Mesenchymal stem cell (in vitro differentiated cells and primary cell): Measurements from ENCODE around the gene NIM1K.
A peak's percentile ranks its signal among the peaks of the same experiment; 100 is the strongest.

Experiments
- DNase-seq: peaks from one replicate; pipeline ENCODE4 v3.0.0-alpha.2; 2013
- H2AFZ ChIP-seq: one replicate; pipeline ENCODE4 v1.6.1; 2013; ENCODE audit warnings: low read depth, mild to moderate bottlenecking, control low read depth, inconsistent platforms, low read length, moderate library complexity
- H2AK5ac ChIP-seq: 2 replicates; pipeline ENCODE4 v1.6.1; 2013; ENCODE audit warnings: low read length, moderate library complexity, mild to moderate bottlenecking, inconsistent platforms; ENCODE audit not compliant: severe bottlenecking
- H2BK120ac ChIP-seq: one replicate; pipeline ENCODE4 v1.6.1; 2013; ENCODE audit warnings: low read depth, mild to moderate bottlenecking, inconsistent platforms, low read length, moderate library complexity
- H2BK12ac ChIP-seq, 2 experiments: one replicate each; pipeline ENCODE4 v1.6.1; 2013; ENCODE audit warnings: inconsistent platforms in 2 of 2, low read length in 2 of 2, mild to moderate bottlenecking in 2 of 2, moderate library complexity in 2 of 2, control low read depth in 1 of 2
- H2BK15ac ChIP-seq: one replicate; pipeline ENCODE4 v1.6.1; 2013; ENCODE audit warnings: mild to moderate bottlenecking, low read depth, inconsistent platforms; ENCODE audit not compliant: poor library complexity, severe bottlenecking
- H2BK5ac ChIP-seq: 2 replicates; pipeline ENCODE4 v1.6.1; 2013; ENCODE audit warnings: low read depth, mild to moderate bottlenecking, low read length, control low read depth, inconsistent platforms; ENCODE audit not compliant: poor library complexity, severe bottlenecking
- H3K14ac ChIP-seq, 2 experiments: one replicate each; pipeline ENCODE4 v1.6.1; 2013; ENCODE audit warnings: inconsistent platforms in 2 of 2, low read length in 2 of 2, control low read depth in 1 of 2, mild to moderate bottlenecking in 1 of 2, moderate library complexity in 1 of 2
- H3K18ac ChIP-seq, 2 experiments: one replicate each; pipeline ENCODE4 v1.6.1; 2013; ENCODE audit warnings: inconsistent platforms in 2 of 2, low read length in 2 of 2, control low read depth in 1 of 2, low read depth in 1 of 2, mild to moderate bottlenecking in 1 of 2
- H3K23ac ChIP-seq, 2 experiments: one replicate each; pipeline ENCODE4 v1.6.1; 2013; ENCODE audit warnings: inconsistent platforms in 2 of 2, low read length in 2 of 2, mild to moderate bottlenecking in 2 of 2, moderate library complexity in 2 of 2, control low read depth in 1 of 2
- H3K27ac ChIP-seq: 2 replicates; pipeline ENCODE4 v1.5.1; 2013; ENCODE audit warnings: mild to moderate bottlenecking, moderate library complexity, low read length, control low read depth, inconsistent platforms; ENCODE audit not compliant: poor library complexity, severe bottlenecking
- H3K27me3 ChIP-seq, 2 experiments: 2 replicates each; pipeline versions ENCODE4 v1.6.1 to v1.7.0; 2013; ENCODE audit warnings: low read length in 2 of 2, mild to moderate bottlenecking in 2 of 2, moderate library complexity in 2 of 2, control low read depth in 1 of 2, inconsistent platforms in 1 of 2; ENCODE audit not compliant: control insufficient read depth in 1 of 2, insufficient read depth in 1 of 2
- H3K36me3 ChIP-seq, 2 experiments: 2 replicates each; pipeline versions ENCODE4 v1.6.1 to v1.7.0; 2013; ENCODE audit warnings: low read length in 2 of 2, control low read depth in 1 of 2, inconsistent platforms in 1 of 2, low read depth in 1 of 2, mild to moderate bottlenecking in 1 of 2; ENCODE audit not compliant: insufficient read depth in 2 of 2, control insufficient read depth in 1 of 2
- H3K4ac ChIP-seq, 2 experiments: one replicate each; pipeline ENCODE4 v1.6.1; 2013; ENCODE audit warnings: inconsistent platforms in 2 of 2, low read length in 2 of 2, mild to moderate bottlenecking in 2 of 2, moderate library complexity in 2 of 2, control low read depth in 1 of 2, low read depth in 1 of 2
- H3K4me1 ChIP-seq: 2 replicates; pipeline ENCODE4 v1.6.1; 2013; ENCODE audit warnings: low read depth, low read length, control low read depth; ENCODE audit not compliant: control insufficient read depth, insufficient read depth
- H3K4me2 ChIP-seq: 2 replicates; pipeline ENCODE4 v1.6.1; 2013; ENCODE audit warnings: low read length, mild to moderate bottlenecking, inconsistent platforms; ENCODE audit not compliant: poor library complexity, severe bottlenecking
- H3K4me3 ChIP-seq, 2 experiments: 2 replicates each; pipeline versions ENCODE4 v1.5.1 to v1.7.0; 2013; ENCODE audit warnings: low read length in 2 of 2, mild to moderate bottlenecking in 2 of 2, control low read depth in 1 of 2, low read depth in 1 of 2; ENCODE audit not compliant: insufficient read depth in 1 of 2
- H3K79me1 ChIP-seq: replicated peaks from 2 replicates; pipeline ENCODE4 v1.6.1; 2013; ENCODE audit warnings: mild to moderate bottlenecking, control low read depth, low read length, inconsistent platforms; ENCODE audit not compliant: poor library complexity, severe bottlenecking
- H3K9ac ChIP-seq: 2 replicates; pipeline ENCODE4 v1.7.0; 2013; ENCODE audit warnings: mild to moderate bottlenecking, low read length, moderate library complexity
- H3K9me3 ChIP-seq: 2 replicates; pipeline ENCODE4 v1.7.0; 2013; ENCODE audit warnings: mild to moderate bottlenecking, low read length; ENCODE audit not compliant: control insufficient read depth
- H4K8ac ChIP-seq: one replicate; pipeline ENCODE4 v1.6.1; 2013; ENCODE audit warnings: inconsistent platforms, mild to moderate bottlenecking, low read length, moderate library complexity
- H4K91ac ChIP-seq: one replicate; pipeline ENCODE4 v1.6.1; 2013; ENCODE audit warnings: mild to moderate bottlenecking, low read length, inconsistent platforms
- WGBS: methylation state at CpG from one replicate; pipeline ENCODE4 v1.1.7; 2013; ENCODE audit warnings: mixed read lengths; 5-methylcytosine and 5-hydroxymethylcytosine counted together

Gene NIM1K

GRCh38 chr5:43209833-43210232, 17.8 kb downstream of the NIM1K start:
- H4K8ac ChIP-seq, result no peak overlapping the region
- H3K4me1 ChIP-seq, result no peaks in the 10 kb centered on the region
- no peak overlapping the region for H4K91ac ChIP-seq
- H3K18ac ChIP-seq, result no peak overlapping the region
- no peak overlapping the region for H2BK12ac ChIP-seq
- H3K27me3 ChIP-seq, result peaks cover 15 to 22% of the 10 kb centered on the region in 2 experiments
- no peak overlapping the region for H3K4me2 ChIP-seq
- no peak for DNase-seq
- H3K4ac ChIP-seq, result no peak overlapping the region
- H3K36me3 ChIP-seq, result no peaks in the 10 kb centered on the region
- H2BK120ac ChIP-seq, result no peak overlapping the region
- H2BK15ac ChIP-seq, result no peak overlapping the region
- H2AFZ ChIP-seq, result no peak overlapping the region
- H3K14ac ChIP-seq, result no peak overlapping the region
- H3K79me1 ChIP-seq, result no peaks in the 10 kb centered on the region
- no peak overlapping the region for H3K4me3 ChIP-seq
- no peak overlapping the region for H2BK5ac ChIP-seq
- no peak overlapping the region for H3K9ac ChIP-seq
- H3K9me3 ChIP-seq, result no peaks in the 10 kb centered on the region
- no peak overlapping the region for H3K23ac ChIP-seq
- WGBS, result 94% methylated on average over 5 of the region's 5 CpGs
- H3K27ac ChIP-seq, result no peak overlapping the region
- H2AK5ac ChIP-seq, result no peak overlapping the region

DNA sequence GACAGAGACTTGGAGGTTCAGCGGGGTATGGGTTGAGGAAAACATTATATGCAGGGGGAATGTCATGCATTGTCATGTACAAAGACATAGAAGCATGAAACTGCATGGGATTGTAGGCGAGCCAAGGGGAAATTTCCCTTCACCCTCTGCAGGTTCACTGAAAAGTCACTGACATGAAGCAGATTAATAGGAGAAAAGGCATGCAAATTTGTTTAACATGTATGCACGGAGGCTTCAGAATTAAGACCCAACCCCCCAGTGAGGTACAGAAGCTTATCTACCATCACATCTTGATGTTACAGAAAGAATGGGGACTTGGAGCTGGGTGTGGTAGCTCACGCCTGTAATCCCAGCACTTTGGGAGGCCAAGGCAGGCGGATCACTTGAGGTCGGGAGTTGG, 18.5 kb downstream of the NIM1K start:
- Histone ChIP-seq H2BK120ac (no peak overlapping the region), H3K27me3 (peaks cover 15 to 22% of the 10 kb centered on the region in 2 experiments), H2BK12ac (no peak overlapping the region), H4K8ac (no peak overlapping the region), H3K4ac (no peak overlapping the region), H2BK5ac (no peak overlapping the region), H2BK15ac (no peak overlapping the region), H3K27ac (no peak overlapping the region), H3K4me2 (no peak overlapping the region), H3K18ac (no peak overlapping the region), H3K36me3 (no peaks in the 10 kb centered on the region), H3K4me1 (no peaks in the 10 kb centered on the region), H3K79me1 (no peaks in the 10 kb centered on the region), H3K9ac (no peak overlapping the region), H2AFZ (no peak overlapping the region), H3K4me3 (no peak overlapping the region), H3K14ac (no peak overlapping the region), H4K91ac (no peak overlapping the region), H3K9me3 (no peaks in the 10 kb centered on the region), H2AK5ac (no peak overlapping the region), H3K23ac (no peak overlapping the region)
- WGBS, result 79% methylated on average over 4 of the region's 6 CpGs
- no peak for DNase-seq

GRCh38 chr5:43213951-43214350, 21.9 kb downstream of the NIM1K start:
- Histone ChIP-seq H3K9me3 (no peaks in the 10 kb centered on the region), H3K27ac (no peak overlapping the region), H3K23ac (no peak overlapping the region), H3K14ac (no peak overlapping the region), H4K91ac (no peak overlapping the region), H3K4me3 (no peak overlapping the region), H3K36me3 (no peaks in the 10 kb centered on the region), H4K8ac (no peak overlapping the region), H3K18ac (no peak overlapping the region), H2BK120ac (no peak overlapping the region), H2BK5ac (no peak overlapping the region), H2BK12ac (no peak overlapping the region), H3K27me3 (peaks cover 15 to 22% of the 10 kb centered on the region in 2 experiments), H3K4ac (no peak overlapping the region), H2AK5ac (no peak overlapping the region), H3K4me1 (no peaks in the 10 kb centered on the region), H2BK15ac (no peak overlapping the region), H2AFZ (no peak overlapping the region), H3K4me2 (no peak overlapping the region), H3K9ac (no peak overlapping the region), H3K79me1 (no peaks in the 10 kb centered on the region)
- DNase-seq, result no peak
- WGBS, result 63% methylated on average over 2 of the region's 2 CpGs

DNA sequence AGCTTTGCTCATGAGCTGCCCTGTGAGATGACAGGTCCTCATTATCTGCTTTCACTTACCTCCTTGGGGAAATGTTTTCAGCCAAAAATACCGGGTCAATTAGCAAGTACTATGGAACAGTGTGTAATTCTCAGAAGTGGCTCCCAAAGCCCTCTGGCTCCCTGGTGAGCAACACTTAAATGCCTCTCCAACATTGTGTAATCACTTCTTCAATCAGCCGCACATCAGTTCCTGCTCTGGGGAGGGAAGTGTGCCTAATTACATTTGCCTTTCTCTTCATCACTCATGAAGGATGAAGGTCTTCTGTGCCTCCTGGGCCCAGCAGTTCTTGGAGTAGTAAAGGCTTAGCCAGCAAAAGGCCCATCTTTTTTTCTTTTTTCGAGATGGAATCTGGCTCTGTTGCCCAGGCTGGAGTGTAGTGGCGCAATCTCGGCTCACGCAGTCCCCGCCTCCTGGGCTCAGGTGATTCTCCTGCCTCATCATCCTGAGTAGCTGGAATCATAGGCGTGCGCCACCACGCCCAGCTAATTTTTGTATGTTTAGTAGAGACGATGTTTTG, 23.1 kb downstream of the NIM1K start:
- H3K4ac ChIP-seq, result no peak overlapping the region
- no peak overlapping the region for H4K8ac ChIP-seq
- no peak overlapping the region for H3K4me3 ChIP-seq
- H3K14ac ChIP-seq, result no peak overlapping the region
- WGBS, result 85% methylated on average over 11 of the region's 11 CpGs
- no peak overlapping the region for H2BK120ac ChIP-seq
- H3K9ac ChIP-seq, result no peak overlapping the region
- no peak overlapping the region for H2AFZ ChIP-seq
- no peaks in the 10 kb centered on the region for H3K4me1 ChIP-seq
- no peak overlapping the region for H3K18ac ChIP-seq
- H2BK12ac ChIP-seq, result no peak overlapping the region
- no peaks in the 10 kb centered on the region for H3K36me3 ChIP-seq
- H2BK15ac ChIP-seq, result no peak overlapping the region
- peak; percentile 12 for DNase-seq
- no peak overlapping the region for H3K23ac ChIP-seq
- H2AK5ac ChIP-seq, result no peak overlapping the region
- no peaks in the 10 kb centered on the region for H3K9me3 ChIP-seq
- H3K27me3 ChIP-seq, result peaks cover 15 to 21% of the 10 kb centered on the region in 2 experiments
- H4K91ac ChIP-seq, result no peak overlapping the region
- no peak overlapping the region for H2BK5ac ChIP-seq
- no peaks in the 10 kb centered on the region for H3K79me1 ChIP-seq
- H3K4me2 ChIP-seq, result no peak overlapping the region
- H3K27ac ChIP-seq, result no peak overlapping the region
